B cell (primary cell): ENCODE measurements around the gene NAA35.

ENCODE experiments used
- EZH2 ChIP-seq: IDR thresholded peaks from 2 replicates; pipeline ENCODE4 v1.6.1; 2012; ENCODE audit warnings: borderline replicate concordance, low read depth, mild to moderate bottlenecking, moderate library complexity, low read length; ENCODE audit not compliant: insufficient read depth, poor library complexity, severe bottlenecking
- TF ChIP-seq, protein P1 (sequence below): fragments of 200-600 bp; IDR thresholded peaks from one replicate; pipeline ENCODE4 v1.8.0; 2022; ENCODE audit warnings: antibody characterized with exemption, mild to moderate bottlenecking

DNA sequence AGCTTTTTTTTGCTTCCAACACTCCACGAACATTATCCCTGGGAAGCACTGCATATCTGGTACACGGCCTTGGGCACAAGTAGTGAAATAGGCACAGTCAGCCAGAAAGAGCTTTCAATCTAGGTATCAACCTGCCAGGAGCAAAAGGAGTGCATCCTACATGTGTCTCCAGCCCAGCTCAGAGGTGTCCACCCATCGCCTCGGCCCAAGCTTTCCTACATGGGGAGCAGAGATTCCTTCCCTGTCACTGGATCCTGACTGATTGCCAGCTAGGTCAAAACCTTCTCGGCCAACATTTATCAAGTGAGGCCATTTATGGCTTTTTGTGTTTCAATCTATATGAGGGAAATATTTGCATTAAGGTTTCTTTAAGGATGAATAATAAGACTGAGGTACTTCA, 102.6 kb downstream of the NAA35 start:
- TF ChIP-seq, protein P1, sequence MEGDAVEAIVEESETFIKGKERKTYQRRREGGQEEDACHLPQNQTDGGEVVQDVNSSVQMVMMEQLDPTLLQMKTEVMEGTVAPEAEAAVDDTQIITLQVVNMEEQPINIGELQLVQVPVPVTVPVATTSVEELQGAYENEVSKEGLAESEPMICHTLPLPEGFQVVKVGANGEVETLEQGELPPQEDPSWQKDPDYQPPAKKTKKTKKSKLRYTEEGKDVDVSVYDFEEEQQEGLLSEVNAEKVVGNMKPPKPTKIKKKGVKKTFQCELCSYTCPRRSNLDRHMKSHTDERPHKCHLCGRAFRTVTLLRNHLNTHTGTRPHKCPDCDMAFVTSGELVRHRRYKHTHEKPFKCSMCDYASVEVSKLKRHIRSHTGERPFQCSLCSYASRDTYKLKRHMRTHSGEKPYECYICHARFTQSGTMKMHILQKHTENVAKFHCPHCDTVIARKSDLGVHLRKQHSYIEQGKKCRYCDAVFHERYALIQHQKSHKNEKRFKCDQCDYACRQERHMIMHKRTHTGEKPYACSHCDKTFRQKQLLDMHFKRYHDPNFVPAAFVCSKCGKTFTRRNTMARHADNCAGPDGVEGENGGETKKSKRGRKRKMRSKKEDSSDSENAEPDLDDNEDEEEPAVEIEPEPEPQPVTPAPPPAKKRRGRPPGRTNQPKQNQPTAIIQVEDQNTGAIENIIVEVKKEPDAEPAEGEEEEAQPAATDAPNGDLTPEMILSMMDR = no peak
- TF ChIP-seq EZH2 = no peak
